HepG2 (cell line): ENCODE results near the gene GRID1. TPM values are rescaled to one million over a fixed set of nuclear protein-coding genes. Genes with fewer than 3 reads are reported as not detected.

Experiments
- ATAC-seq: fragments of 200-7000 bp; cut with Tn5 transposase; 3 replicates; pipeline ENCODE4 v1.9.1; 2020; ENCODE audit warnings: mild to moderate bottlenecking, moderate library complexity
- BruUV-seq: library from RNA; stranded (reverse); fragments of 400-500 nt; replicated peaks from 2 replicates; lab custom pipeline; 2021; lab: Mats Ljungman, UMichigan
- CTCF ChIA-PET: fragments of 300-600 bp; formaldehyde crosslinking; extraction: SDS; loops from one replicate; lab custom pipeline; 2021; ENCODE audit warnings: low total read pairs, inconsistent platforms, low intra/inter-chr PET ratio; lab: Yijun Ruan, JAX
- POLR2A ChIA-PET: fragments of 350-600 bp; sonication (Branson Sonifier 250); formaldehyde crosslinking; loops from one replicate; lab custom pipeline; 2020; ENCODE audit warnings: antibody characterized with exemption, inconsistent platforms; lab: Yijun Ruan, JAX
- DNase-seq: peaks from one replicate; pipeline ENCODE4 v3.0.0-alpha.2; 2015; ENCODE audit warnings: low spot score
- FAIRE-seq: peaks from 3 replicates; lab custom pipeline; 2011; peaks lifted over from hg19 to GRCh38; lab: Jason Lieb, UNC
- H2AFZ ChIP-seq: one replicate; pipeline ENCODE4 v1.6.1; 2011; ENCODE audit warnings: low read length, inconsistent platforms
- H3K27ac ChIP-seq: fragments of 300-600 bp; 3 replicates; pipeline ENCODE4 v1.8.0; 2011; ENCODE audit warnings: mixed run types, mild to moderate bottlenecking, mixed read lengths, low read length, inconsistent platforms; ENCODE audit not compliant: insufficient read depth; ENCODE audit errors: extremely low read length
- H3K27me3 ChIP-seq, 2 experiments: fragments of 200-600 bp in 1 of 2; 2 replicates in 1 of 2; 3 replicates in 1 of 2; pipeline versions ENCODE4 v1.6.0 to v1.8.0; 2011; ENCODE audit warnings: low read length in 2 of 2, mild to moderate bottlenecking in 2 of 2, moderate library complexity in 2 of 2, inconsistent platforms in 1 of 2; ENCODE audit not compliant: insufficient read depth in 2 of 2, control insufficient read depth in 1 of 2
- H3K36me3 ChIP-seq, 2 experiments: fragments of 200-600 bp in 1 of 2; replicated peaks in 1 of 2; 2 replicates in 1 of 2; 3 replicates in 1 of 2; pipeline versions ENCODE4 v1.5.1 to v1.8.0; 2011; ENCODE audit warnings: low read length in 2 of 2, inconsistent platforms in 1 of 2; ENCODE audit not compliant: insufficient read depth in 2 of 2, control insufficient read depth in 1 of 2
- H3K4me1 ChIP-seq: 2 replicates; pipeline ENCODE4 v1.5.1; 2012; ENCODE audit warnings: low read length, inconsistent platforms; ENCODE audit not compliant: insufficient read depth
- H3K4me2 ChIP-seq: 2 replicates; pipeline ENCODE4 v1.6.0; 2011; ENCODE audit warnings: low read depth, low read length, inconsistent platforms
- H3K4me3 ChIP-seq, 3 experiments: fragments of 200-600 bp in 1 of 3; sonication (generic), shearing (Covaris generic) in 1 of 3; replicated peaks in 1 of 3; 2 replicates each; pipeline ENCODE4 v1.5.1; 2011 to 2016; ENCODE audit warnings: low read length in 3 of 3, inconsistent platforms in 2 of 3, low read depth in 2 of 3, mild to moderate bottlenecking in 2 of 3, control low read depth in 1 of 3, mixed read lengths in 1 of 3; ENCODE audit not compliant: insufficient read depth in 1 of 3
- H3K79me2 ChIP-seq: one replicate; pipeline ENCODE4 v1.6.1; 2011; ENCODE audit warnings: low read length, inconsistent platforms; ENCODE audit not compliant: insufficient read depth
- H3K9ac ChIP-seq: 2 replicates; pipeline ENCODE4 v1.6.0; 2011; ENCODE audit warnings: mild to moderate bottlenecking, low read depth, low read length, inconsistent platforms; ENCODE audit not compliant: insufficient read depth
- H3K9me3 ChIP-seq: 2 replicates; pipeline ENCODE4 v1.5.1; 2012; ENCODE audit warnings: mild to moderate bottlenecking, low read length
- H4K20me1 ChIP-seq: 2 replicates; pipeline ENCODE4 v1.6.0; 2011; ENCODE audit warnings: inconsistent platforms, mild to moderate bottlenecking, low read length, moderate library complexity; ENCODE audit not compliant: insufficient read depth
- HNRNPUL1 ChIP-seq: fragments of 200-400 bp; formaldehyde crosslinking; IDR thresholded peaks from 2 replicates; pipeline ENCODE4 v1.6.1; 2017; ENCODE audit warnings: low read depth, mild to moderate bottlenecking, low read length, moderate library complexity
- JUND ChIP-seq: sonication (generic); formaldehyde crosslinking; IDR thresholded peaks from 2 replicates; pipeline ENCODE4 v1.8.0; 2022; ENCODE audit warnings: mild to moderate bottlenecking, missing genetic modification reagents
- MXI1 ChIP-seq: IDR thresholded peaks from 3 replicates; pipeline ENCODE4 v1.6.1; 2012; ENCODE audit warnings: low read depth, low read length, inconsistent platforms, borderline replicate concordance
- PLRG1 ChIP-seq: fragments of 450-650 bp; conservative IDR thresholded peaks from 2 replicates; pipeline ENCODE4 v1.6.1; 2016
- SALL2 ChIP-seq: sonication (generic); formaldehyde crosslinking; IDR thresholded peaks from 2 replicates; pipeline ENCODE4 v1.8.1; 2023; ENCODE audit warnings: mild to moderate bottlenecking, missing genetic modification reagents, inconsistent platforms
- SMAD1 ChIP-seq: sonication (generic); formaldehyde crosslinking; IDR thresholded peaks from 2 replicates; pipeline ENCODE4 v1.4.0; 2020; ENCODE audit warnings: missing genetic modification reagents, low read depth, mild to moderate bottlenecking, borderline replicate concordance
- WGBS: methylation state at CpG from one replicate; pipeline ENCODE4 v1.1.6; 2017; ENCODE audit warnings: low lambda C conversion rate; 5-methylcytosine and 5-hydroxymethylcytosine counted together
- in situ Hi-C: cut with HindIII; loops from 2 replicates; pipeline ENCODE4 v1.10.0; 2017; ENCODE audit warnings: low pct_unique_long_range_greater_than_20kb; ENCODE audit not compliant: extremely low pct_ligation_motif_present
- intact Hi-C: fragments of 100-400 bp; cut with micrococcal nuclease; formaldehyde crosslinking; loops from one replicate; pipeline ENCODE4 v1.10.0; 2022; ENCODE audit not compliant: unreplicated experiment
- polyA plus RNA-seq, 8 experiments: library from polyadenylated mRNA; depleted of rRNA in 3 of 8; stranded (reverse) in 7 of 8; unstranded in 1 of 8; fragments of >200 nt; fragmentation: Illumina TruSeq in 4 of 8; extraction: Trizol in 4 of 8; gene quantifications; 2 replicates each; pipeline versions ENCODE4 v1.2.1 to v1.2.3, GENCODE V29; 2011 to 2016; ENCODE audit warnings: low read depth in 4 of 8, missing spikeins in 1 of 8, mixed read lengths in 1 of 8; ENCODE audit not compliant: insufficient read depth in 1 of 8
- total RNA-seq, 5 experiments: library from RNA; depleted of rRNA; stranded (reverse); fragments of >200 nt; fragmentation: Illumina TruSeq; extraction: Trizol; gene quantifications; 2 replicates each; pipeline ENCODE4 v1.2.3, GENCODE V29; 2016; ENCODE audit warnings: low read depth in 1 of 5
- TF ChIP-seq, protein P1 (sequence below): sonication (generic); formaldehyde crosslinking; IDR thresholded peaks from 2 replicates; pipeline ENCODE4 v1.8.0; 2022; ENCODE audit warnings: missing genetic modification reagents, mild to moderate bottlenecking, moderate library complexity, borderline replicate concordance
- TF ChIP-seq, protein P2 (sequence below), 2 experiments: fragments of 450-650 bp in 1 of 2; sonication (generic) in 1 of 2; formaldehyde crosslinking; IDR thresholded peaks; 2 replicates each; pipeline versions ENCODE4 v1.5.0 to v1.8.0; 2020 to 2022; ENCODE audit warnings: mild to moderate bottlenecking in 1 of 2, missing genetic modification reagents in 1 of 2

GRID1 gene
- total and polyA plus RNA-seq, 2 of the 13 experiments (the other 11 are each of a cell fraction or from before 2014, with no cell fraction given), result 0.05 TPM; not detected in 1

- in situ Hi-C loops, result no loop called here
- POLR2A ChIA-PET, result no interaction called here
- Histone ChIP-seq H3K27me3 (peaks cover 5 to 24% of the 10 kb centered on the region in 2 experiments; a peak in 4 of 5 replicates), H3K79me2 (no peaks in the 10 kb centered on the region), H3K9me3 (no peaks in the 10 kb centered on the region), H3K9ac (no peak overlapping the region), H3K27ac (no peak overlapping the region), H2AFZ (no peak overlapping the region), H3K4me2 (no peak overlapping the region), H3K4me1 (no peaks in the 10 kb centered on the region)
- BruUV-seq, result no TSS peak
- no peak for FAIRE-seq
- no peak for DNase-seq
- TF ChIP-seq SALL2 (CRISPR knock-in tag) (no peak), PLRG1 (no peak), HNRNPUL1 (no peak), SMAD1 (CRISPR knock-in tag) (no peak), JUND (CRISPR knock-in tag) (no peak), MXI1 (no peak)
- TF ChIP-seq, protein P1, sequence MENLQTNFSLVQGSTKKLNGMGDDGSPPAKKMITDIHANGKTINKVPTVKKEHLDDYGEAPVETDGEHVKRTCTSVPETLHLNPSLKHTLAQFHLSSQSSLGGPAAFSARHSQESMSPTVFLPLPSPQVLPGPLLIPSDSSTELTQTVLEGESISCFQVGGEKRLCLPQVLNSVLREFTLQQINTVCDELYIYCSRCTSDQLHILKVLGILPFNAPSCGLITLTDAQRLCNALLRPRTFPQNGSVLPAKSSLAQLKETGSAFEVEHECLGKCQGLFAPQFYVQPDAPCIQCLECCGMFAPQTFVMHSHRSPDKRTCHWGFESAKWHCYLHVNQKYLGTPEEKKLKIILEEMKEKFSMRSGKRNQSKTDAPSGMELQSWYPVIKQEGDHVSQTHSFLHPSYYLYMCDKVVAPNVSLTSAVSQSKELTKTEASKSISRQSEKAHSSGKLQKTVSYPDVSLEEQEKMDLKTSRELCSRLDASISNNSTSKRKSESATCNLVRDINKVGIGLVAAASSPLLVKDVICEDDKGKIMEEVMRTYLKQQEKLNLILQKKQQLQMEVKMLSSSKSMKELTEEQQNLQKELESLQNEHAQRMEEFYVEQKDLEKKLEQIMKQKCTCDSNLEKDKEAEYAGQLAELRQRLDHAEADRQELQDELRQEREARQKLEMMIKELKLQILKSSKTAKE (CRISPR knock-in tag), result no peak
- TF ChIP-seq, protein P2, sequence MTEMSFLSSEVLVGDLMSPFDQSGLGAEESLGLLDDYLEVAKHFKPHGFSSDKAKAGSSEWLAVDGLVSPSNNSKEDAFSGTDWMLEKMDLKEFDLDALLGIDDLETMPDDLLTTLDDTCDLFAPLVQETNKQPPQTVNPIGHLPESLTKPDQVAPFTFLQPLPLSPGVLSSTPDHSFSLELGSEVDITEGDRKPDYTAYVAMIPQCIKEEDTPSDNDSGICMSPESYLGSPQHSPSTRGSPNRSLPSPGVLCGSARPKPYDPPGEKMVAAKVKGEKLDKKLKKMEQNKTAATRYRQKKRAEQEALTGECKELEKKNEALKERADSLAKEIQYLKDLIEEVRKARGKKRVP (CRISPR knock-in tag; IDR thresholded peaks at IDR 0.05), result no peak
- TF ChIP-seq, all 625 proteins: peak for 0
- no peak for ATAC-seq
- Histone ChIP-seq H3K36me3 (no peaks in the 10 kb centered on the region), H3K4me3 (no peak overlapping the region), H4K20me1 (no peaks in the 10 kb centered on the region)
- 0% methylated on average over 3 of the region's 9 CpGs for WGBS
- CTCF ChIA-PET, result no interaction called here
- intact Hi-C loops, result no loop called here
Measured at GRCh38 chr10:86290933-86291615, 75.5 kb downstream of the GRID1 start.
